ENCODE measurements around the gene FBRSL1. TPM values are rescaled to one million over a fixed set of nuclear protein-coding genes. Genes with fewer than 3 reads are reported as not detected.

Gene FBRSL1
- total RNA-seq, 1 experiment from 2014 or later, result 45.3 TPM

DNA sequence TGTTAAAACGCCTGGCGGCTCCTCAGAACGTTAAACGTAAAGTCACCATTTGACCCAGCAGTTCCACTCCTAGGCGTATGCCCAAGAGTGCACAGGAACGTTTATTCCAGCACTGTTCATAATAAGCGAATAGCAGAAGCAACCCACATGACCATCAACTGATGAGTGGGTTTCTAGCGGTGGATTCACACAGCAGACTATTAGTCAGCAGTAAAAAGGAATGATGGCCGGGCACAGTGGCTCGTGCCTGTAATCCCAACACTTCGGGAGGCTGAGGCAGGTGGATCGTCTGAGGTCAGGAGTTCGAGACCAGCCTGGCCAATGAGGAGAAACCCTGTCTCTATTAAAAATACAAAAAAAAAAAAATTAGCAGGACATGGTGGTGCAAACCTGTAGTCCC lies 22.4 kb upstream of the FBRSL1 start:
- intact Hi-C loops (cut with micrococcal nuclease), result no loop called here
- Histone ChIP-seq H3K27ac (ENCODE audit: low read length) (no peak overlapping the region), H3K36me3 (ENCODE audit: low read depth, low read length) (no peaks in the 10 kb centered on the region), H3F3A (ENCODE audit: low read length, unreplicated experiment) (no peaks in the 10 kb centered on the region), H3K4me2 (ENCODE audit: low read length) (no peak overlapping the region), H3K79me2 (ENCODE audit: low read length) (no peaks in the 10 kb centered on the region), H3K4me1 (ENCODE audit: insufficient read depth, low read length) (no peaks in the 10 kb centered on the region), H3K9me2 (replicated peaks; ENCODE audit: low read length) (no peaks in the 10 kb centered on the region), H2AFZ (ENCODE audit: low read length) (no peak overlapping the region), H3K27me3 (ENCODE audit: low read length) (no peaks in the 10 kb centered on the region), H3K9me3 (ENCODE audit: low read length) (no peaks in the 10 kb centered on the region), H3K9ac (ENCODE audit: low read length) (no peak overlapping the region), H4K20me1 (ENCODE audit: low read length) (no peaks in the 10 kb centered on the region), H3K4me3 (ENCODE audit: low read length) (no peak overlapping the region)
- BruUV-seq (replicated peaks), result no TSS peak
- ATAC-seq, result no peak
- TF ChIP-seq EZH2phosphoT487 (IDR thresholded peaks at IDR 0.05; ENCODE audit: borderline replicate concordance, low read length) (no peak), EZH2 (IDR thresholded peaks at IDR 0.05; ENCODE audit: low read length, unreplicated experiment) (no peak)
- TF ChIP-seq, protein P1, sequence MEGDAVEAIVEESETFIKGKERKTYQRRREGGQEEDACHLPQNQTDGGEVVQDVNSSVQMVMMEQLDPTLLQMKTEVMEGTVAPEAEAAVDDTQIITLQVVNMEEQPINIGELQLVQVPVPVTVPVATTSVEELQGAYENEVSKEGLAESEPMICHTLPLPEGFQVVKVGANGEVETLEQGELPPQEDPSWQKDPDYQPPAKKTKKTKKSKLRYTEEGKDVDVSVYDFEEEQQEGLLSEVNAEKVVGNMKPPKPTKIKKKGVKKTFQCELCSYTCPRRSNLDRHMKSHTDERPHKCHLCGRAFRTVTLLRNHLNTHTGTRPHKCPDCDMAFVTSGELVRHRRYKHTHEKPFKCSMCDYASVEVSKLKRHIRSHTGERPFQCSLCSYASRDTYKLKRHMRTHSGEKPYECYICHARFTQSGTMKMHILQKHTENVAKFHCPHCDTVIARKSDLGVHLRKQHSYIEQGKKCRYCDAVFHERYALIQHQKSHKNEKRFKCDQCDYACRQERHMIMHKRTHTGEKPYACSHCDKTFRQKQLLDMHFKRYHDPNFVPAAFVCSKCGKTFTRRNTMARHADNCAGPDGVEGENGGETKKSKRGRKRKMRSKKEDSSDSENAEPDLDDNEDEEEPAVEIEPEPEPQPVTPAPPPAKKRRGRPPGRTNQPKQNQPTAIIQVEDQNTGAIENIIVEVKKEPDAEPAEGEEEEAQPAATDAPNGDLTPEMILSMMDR (conservative IDR thresholded peaks at IDR 0.05; ENCODE audit: low read depth, low read length), result no peak
- no peak for DNase-seq
- CTCF ChIA-PET, result no interaction called here
- POLR2A ChIA-PET (ENCODE audit: unreplicated experiment), result no interaction called here

DNA sequence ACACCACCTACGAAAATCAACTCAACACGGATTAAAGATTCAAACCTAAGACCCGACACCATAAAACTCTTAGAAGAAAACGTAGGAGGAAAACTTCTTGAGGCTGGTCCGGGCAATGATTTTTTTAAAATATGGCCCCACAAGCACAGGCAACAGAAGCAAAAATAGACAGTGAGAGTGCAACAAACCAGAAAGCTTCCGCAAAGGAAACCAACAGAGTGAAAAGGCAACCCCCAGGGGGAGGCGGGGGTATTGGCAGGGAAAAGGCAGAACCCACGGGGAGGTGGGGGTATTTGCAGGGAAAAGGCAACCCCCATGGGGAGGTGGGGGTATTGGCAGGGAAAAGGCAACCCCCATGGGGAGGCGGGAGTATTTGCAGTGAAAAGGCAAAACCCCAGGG lies 20.5 kb upstream of the FBRSL1 start:
- no peak overlapping the region for H3K4me3 ChIP-seq (ENCODE audit: low read length)

DNA sequence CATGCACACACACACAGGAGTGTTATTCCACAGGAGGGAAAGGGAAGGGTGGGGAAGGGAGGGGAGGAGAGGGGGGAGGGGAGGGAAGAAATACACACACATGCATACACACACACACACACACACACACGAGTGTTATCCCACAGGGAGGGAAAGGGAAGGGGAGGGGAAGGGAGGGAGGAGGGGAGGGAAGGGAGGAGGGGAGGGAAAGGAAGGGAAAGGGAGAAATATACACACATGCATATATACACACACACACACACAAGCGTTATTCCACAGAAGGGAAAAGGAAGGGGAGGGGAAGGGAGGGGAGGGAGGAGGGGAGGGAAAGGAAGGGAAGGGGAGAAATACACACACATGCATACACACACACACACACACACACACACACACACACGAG lies 19.6 kb upstream of the FBRSL1 start:
- H3K9me2 ChIP-seq (replicated peaks; ENCODE audit: low read length), result no peaks in the 10 kb centered on the region
- H3K36me3 ChIP-seq (ENCODE audit: low read depth, low read length), result no peaks in the 10 kb centered on the region
- no TSS peak for BruUV-seq (replicated peaks)
- CTCF ChIA-PET, result no interaction called here
- no peaks in the 10 kb centered on the region for H4K20me1 ChIP-seq (ENCODE audit: low read length)
- H3K27ac ChIP-seq (ENCODE audit: low read length), result no peak overlapping the region
- no peak overlapping the region for H3K9ac ChIP-seq (ENCODE audit: low read length)
- H2AFZ ChIP-seq (ENCODE audit: low read length), result no peak overlapping the region
- DNase-seq, result no peak
- H3K4me1 ChIP-seq (ENCODE audit: insufficient read depth, low read length), result no peaks in the 10 kb centered on the region
- H3K4me3 ChIP-seq (ENCODE audit: low read length), result no peak overlapping the region
- POLR2A ChIA-PET (ENCODE audit: unreplicated experiment), result no interaction called here
- intact Hi-C loops (cut with micrococcal nuclease), result no loop called here
- no peak overlapping the region for H3K4me2 ChIP-seq (ENCODE audit: low read length)
- no peaks in the 10 kb centered on the region for H3K27me3 ChIP-seq (ENCODE audit: low read length)
- H3K9me3 ChIP-seq (ENCODE audit: low read length), result no peaks in the 10 kb centered on the region
- no peak for ATAC-seq
- H3F3A ChIP-seq (ENCODE audit: low read length, unreplicated experiment), result no peaks in the 10 kb centered on the region
- TF ChIP-seq EZH2 (IDR thresholded peaks at IDR 0.05; ENCODE audit: low read length, unreplicated experiment) (no peak), EZH2phosphoT487 (IDR thresholded peaks at IDR 0.05; ENCODE audit: borderline replicate concordance, low read length) (no peak)
- TF ChIP-seq, protein P1 (conservative IDR thresholded peaks at IDR 0.05; ENCODE audit: low read depth, low read length), result no peak
- H3K79me2 ChIP-seq (ENCODE audit: low read length), result no peaks in the 10 kb centered on the region

More for the DNA sequence above, 20.5 kb upstream of the FBRSL1 start:
- H3K9ac ChIP-seq (ENCODE audit: low read length), result no peak overlapping the region
- H4K20me1 ChIP-seq (ENCODE audit: low read length), result no peaks in the 10 kb centered on the region
- no peaks in the 10 kb centered on the region for H3K9me3 ChIP-seq (ENCODE audit: low read length)
- H3F3A ChIP-seq (ENCODE audit: low read length, unreplicated experiment), result no peaks in the 10 kb centered on the region
- H3K36me3 ChIP-seq (ENCODE audit: low read depth, low read length), result no peaks in the 10 kb centered on the region
- no peaks in the 10 kb centered on the region for H3K79me2 ChIP-seq (ENCODE audit: low read length)
- TF ChIP-seq, protein P1 (conservative IDR thresholded peaks at IDR 0.05; ENCODE audit: low read depth, low read length), result no peak
- no peak for TF ChIP-seq EZH2phosphoT487 (IDR thresholded peaks at IDR 0.05; ENCODE audit: borderline replicate concordance, low read length)
- H2AFZ ChIP-seq (ENCODE audit: low read length), result no peak overlapping the region
- ATAC-seq, result no peak
- H3K4me1 ChIP-seq (ENCODE audit: insufficient read depth, low read length), result no peaks in the 10 kb centered on the region
- H3K27ac ChIP-seq (ENCODE audit: low read length), result no peak overlapping the region
- H3K27me3 ChIP-seq (ENCODE audit: low read length), result no peaks in the 10 kb centered on the region
- POLR2A ChIA-PET (ENCODE audit: unreplicated experiment), result no interaction called here
- DNase-seq, result no peak
- CTCF ChIA-PET, result no interaction called here
- H3K4me2 ChIP-seq (ENCODE audit: low read length), result no peak overlapping the region
- intact Hi-C loops (cut with micrococcal nuclease), result no loop called here
- no TSS peak for BruUV-seq (replicated peaks)
- H3K9me2 ChIP-seq (replicated peaks; ENCODE audit: low read length), result no peaks in the 10 kb centered on the region

Data from PC-3 (cell line).